ENCODE data around the gene WASL.

The WASL gene

GRCh38 chr7:123692471-123692877 lies 56.3 kb downstream of the WASL start:
- DNase-seq (ENCODE audit: low read depth in 2 of 2): no peak

GRCh38 chr7:123690550-123690949 lies 58.3 kb downstream of the WASL start:
- DNase-seq (ENCODE audit: low read depth in 2 of 2): no peak

DNA sequence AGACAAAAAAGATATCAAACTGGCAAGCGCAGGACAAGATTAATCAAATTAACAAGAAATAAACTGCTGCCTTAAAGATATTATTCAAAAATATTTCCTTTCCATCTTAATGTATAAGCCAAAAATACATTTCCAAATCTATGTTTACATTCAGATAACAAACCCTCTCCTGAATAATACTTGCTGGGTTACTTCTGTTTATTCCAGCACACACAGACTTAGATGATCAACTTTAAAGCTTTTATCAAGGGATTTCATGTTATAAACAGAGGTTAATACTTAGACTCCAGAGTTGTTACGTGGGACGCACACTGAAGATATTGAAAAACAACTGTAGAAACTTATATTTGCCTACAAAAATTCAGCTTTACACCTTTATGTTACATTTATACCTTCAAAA lies 59.6 kb downstream of the WASL start:
- DNase-seq (ENCODE audit: low read depth in 2 of 2): no peak

- no peak for DNase-seq (ENCODE audit: low read depth in 2 of 2)
Observed at GRCh38 chr7:123687727-123688126, 61.1 kb downstream of the WASL start.

DNA sequence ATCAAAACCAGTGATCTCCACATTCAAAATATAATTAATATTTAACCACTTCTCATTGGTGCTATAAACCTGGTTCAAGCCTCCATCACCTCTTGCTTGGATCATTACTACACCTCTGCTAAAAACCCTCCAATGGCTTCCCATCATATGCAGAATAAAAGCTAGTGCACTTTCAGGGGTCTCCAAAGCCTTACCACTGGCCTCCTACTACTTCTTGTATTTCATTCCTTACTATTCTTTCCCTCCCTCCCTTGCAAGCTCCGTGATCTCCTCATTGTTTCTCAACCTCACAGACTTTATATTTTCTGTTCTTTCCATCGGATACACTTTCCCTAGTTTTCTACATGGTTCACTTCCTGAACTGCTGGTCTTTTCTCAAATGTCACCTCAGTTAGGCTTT lies 61.6 kb downstream of the WASL start:
- DNase-seq (ENCODE audit: low read depth in 2 of 2): no peak

DNA sequence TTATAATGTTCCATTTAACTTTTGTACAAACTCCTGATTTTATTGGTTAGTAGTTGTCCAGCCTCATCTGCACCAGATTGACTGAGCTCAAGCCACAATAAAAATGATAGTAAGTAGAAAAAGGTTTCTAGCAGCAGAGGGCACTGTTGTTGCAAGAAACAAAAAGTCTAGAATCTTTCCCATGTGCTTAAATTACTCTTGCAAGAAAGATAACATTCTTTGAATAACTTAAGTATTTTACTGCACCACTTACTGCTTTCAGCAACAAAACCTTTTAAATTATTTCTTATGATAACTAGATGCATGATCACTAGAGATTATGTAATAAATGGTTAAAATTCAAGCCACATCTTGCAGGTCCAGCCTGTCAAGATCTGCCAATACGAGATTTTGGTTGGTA lies 66.1 kb downstream of the WASL start:
- no peak for DNase-seq (ENCODE audit: low read depth in 2 of 2)

DNA sequence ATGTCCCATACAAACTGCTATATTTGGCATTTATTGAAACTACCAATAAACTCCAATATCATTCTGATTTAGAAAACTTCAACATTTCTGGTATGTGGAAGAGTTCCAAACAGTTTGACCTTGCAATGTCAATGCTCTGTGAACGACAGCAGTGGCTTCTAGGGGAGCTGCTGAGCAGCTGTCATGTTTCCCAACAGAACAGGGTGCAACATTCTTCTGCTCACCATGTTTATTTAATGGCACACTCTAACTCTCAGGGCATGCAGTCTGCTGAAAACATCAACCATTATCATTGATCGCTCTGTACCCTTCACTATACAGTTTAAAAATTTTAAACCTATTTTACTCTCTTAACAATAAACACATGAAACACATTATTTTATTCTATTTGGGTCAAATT lies 67.2 kb downstream of the WASL start:
- no peak for DNase-seq (ENCODE audit: low read depth in 2 of 2)

- DNase-seq (ENCODE audit: low read depth in 2 of 2): no peak
Observed at GRCh38 chr7:123680580-123680979, 68.2 kb downstream of the WASL start.

DNA sequence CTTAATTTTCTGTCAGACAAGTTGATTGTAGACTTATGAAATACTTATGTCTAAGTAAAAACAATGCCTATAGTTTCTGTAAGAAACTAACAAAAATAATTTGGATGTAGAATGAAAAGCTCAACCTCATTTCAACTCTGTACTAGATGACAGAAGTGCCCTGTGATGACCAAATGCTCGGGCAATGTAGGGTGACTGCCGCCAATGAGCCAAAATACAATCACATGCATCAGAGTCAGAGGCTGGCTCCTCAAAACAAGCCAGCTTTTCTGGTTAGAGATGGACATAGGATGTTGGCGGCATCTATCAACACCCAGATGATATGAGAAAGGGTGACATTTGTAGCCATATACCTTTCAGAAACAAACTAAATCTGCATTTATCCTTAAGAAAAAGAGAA lies 69.2 kb downstream of the WASL start:
- DNase-seq (ENCODE audit: low read depth in 2 of 2): no peak

GRCh38 chr7:123677061-123677715 lies 71.6 kb downstream of the WASL start:
- DNase-seq (ENCODE audit: low read depth in 2 of 2): no peak

- no peak for DNase-seq (ENCODE audit: low read depth in 2 of 2)
Observed at GRCh38 chr7:123675181-123675473, 73.7 kb downstream of the WASL start.

GRCh38 chr7:123674399-123675180 lies 74.2 kb downstream of the WASL start:
- no peak for DNase-seq (ENCODE audit: low read depth in 2 of 2)

GRCh38 chr7:123673752-123674398 lies 74.9 kb downstream of the WASL start:
- no peak for DNase-seq (ENCODE audit: low read depth in 2 of 2)

GRCh38 chr7:123673137-123673732 lies 75.6 kb downstream of the WASL start:
- DNase-seq (ENCODE audit: low read depth in 2 of 2): no peak

- DNase-seq (ENCODE audit: low read depth in 2 of 2): no peak
Observed at GRCh38 chr7:123669485-123669884, 79.3 kb downstream of the WASL start.

- DNase-seq (ENCODE audit: low read depth in 2 of 2): no peak
Observed at GRCh38 chr7:123666492-123666891, 82.3 kb downstream of the WASL start.

DNA sequence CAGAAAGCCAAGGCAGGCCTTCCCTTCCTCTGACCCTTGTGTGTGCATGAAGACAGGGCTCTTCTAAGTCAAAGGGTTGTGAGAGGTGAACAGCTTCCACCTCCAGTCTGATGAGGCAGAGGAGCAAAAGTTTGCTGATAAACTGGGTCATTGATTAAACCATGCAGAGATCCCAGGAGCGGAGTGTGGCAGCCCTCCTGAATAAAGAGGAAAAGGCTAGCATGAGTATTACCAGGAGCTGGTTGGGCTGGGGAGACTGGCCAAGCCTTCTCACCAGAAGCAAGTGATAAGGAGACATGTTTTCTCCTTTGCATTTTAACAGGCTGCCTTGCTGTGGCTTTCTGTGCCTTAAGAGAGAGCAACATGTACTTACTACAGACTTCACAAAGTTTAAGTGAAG lies 82.9 kb downstream of the WASL start:
- no peak for DNase-seq (ENCODE audit: low read depth in 2 of 2)

GRCh38 chr7:123665157-123665556 lies 83.6 kb downstream of the WASL start:
- no peak for DNase-seq (ENCODE audit: low read depth in 2 of 2)

GRCh38 chr7:123663200-123663599 lies 85.6 kb downstream of the WASL start:
- DNase-seq (ENCODE audit: low read depth in 2 of 2): no peak

DNA sequence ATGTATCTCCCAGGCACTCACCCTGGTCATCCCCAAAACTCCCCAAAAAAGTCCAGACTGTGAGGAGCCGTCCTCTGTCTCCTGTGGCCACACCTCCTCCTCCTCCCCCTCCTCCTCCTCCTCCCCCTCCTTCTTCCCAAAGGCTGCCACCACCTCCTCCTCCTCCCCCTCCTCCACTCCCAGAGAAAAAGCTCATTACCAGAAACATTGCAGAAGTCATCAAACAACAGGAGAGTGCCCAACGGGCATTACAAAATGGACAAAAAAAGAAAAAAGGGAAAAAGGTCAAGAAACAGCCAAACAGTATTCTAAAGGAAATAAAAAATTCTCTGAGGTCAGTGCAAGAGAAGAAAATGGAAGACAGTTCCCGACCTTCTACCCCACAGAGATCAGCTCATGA lies 86.0 kb downstream of the WASL start:
- no peak for DNase-seq (ENCODE audit: low read depth in 2 of 2)

DNA sequence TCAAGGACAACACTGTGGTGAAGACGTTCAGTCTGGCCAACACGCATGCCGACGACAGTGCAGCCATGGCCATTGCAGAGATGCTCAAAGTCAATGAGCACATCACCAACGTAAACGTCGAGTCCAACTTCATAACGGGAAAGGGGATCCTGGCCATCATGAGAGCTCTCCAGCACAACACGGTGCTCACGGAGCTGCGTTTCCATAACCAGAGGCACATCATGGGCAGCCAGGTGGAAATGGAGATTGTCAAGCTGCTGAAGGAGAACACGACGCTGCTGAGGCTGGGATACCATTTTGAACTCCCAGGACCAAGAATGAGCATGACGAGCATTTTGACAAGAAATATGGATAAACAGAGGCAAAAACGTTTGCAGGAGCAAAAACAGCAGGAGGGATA lies 86.5 kb downstream of the WASL start:
- DNase-seq (ENCODE audit: low read depth in 2 of 2): no peak

DNA sequence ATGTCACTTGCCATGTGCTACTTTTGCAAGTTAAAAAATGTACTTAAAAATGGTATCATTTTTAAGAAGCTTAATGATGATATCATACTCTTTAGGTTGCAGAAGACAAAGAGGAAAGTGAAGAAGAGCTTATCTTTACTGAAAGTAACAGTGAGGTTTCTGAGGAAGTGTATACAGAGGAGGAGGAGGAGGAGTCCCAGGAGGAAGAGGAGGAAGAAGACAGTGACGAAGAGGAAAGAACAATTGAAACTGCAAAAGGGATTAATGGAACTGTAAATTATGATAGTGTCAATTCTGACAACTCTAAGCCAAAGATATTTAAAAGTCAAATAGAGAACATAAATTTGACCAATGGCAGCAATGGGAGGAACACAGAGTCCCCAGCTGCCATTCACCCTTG lies 87.0 kb downstream of the WASL start:
- no peak for DNase-seq (ENCODE audit: low read depth in 2 of 2)
